ENCODE results near the gene RAD18.

DNA sequence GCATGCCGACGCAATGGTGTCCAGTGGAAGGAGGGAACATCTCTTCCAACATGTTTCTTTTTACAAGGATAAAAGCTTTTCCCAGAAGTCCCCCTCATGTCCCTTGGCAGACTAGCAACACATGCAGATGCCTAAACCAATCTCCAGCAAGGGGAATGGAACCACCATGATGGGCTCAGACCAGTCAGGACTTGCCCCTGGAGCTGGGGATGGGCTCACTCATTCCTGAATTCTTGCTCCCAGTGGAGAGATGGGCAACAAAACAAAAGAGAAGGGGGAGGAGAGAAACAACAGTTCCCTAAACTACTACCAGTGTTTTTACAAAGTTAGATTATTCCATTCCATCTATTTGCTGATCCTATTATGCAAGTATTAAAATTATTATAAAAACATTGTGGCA, 117.1 kb downstream of the RAD18 start:
- TF ChIP-seq CTCF (IDR thresholded peaks at IDR 0.05; ENCODE audit: low read depth, low read length, poor library complexity, severe bottlenecking) = no peak
- TF ChIP-seq EZH2phosphoT487 (IDR thresholded peaks at IDR 0.05; ENCODE audit: borderline replicate concordance, low read length) = no peak
